Measurements from ENCODE around the gene RFFL.

DNA sequence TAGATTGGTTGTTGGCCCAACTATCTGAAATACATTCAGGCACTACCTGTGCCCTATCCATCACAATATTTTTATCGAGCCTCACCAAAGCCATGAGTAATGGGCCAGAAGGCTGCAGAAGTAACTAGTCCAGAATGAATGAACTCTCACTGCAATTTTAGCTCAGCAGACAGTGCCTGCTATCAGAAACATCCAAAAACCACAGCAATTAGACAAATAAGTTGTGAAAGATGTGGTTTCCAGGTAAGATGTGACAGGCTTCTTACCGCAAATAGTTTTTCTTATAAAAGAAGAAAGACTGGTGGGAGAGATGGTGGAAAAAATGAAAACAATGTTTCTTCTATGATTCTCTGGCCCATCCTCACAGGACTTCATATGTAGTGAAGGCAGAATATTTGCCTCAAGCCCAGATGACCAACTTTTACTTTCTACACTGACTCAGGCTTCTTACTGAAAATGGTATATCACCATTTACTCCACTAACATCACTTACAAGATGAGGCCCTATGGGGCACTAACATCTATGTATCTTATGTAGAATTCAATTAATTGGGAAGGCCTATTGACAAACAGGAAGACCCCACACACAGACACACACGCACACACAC is 9.8 kb upstream of the RFFL start:
- no peak for TF ChIP-seq CEBPB (IDR thresholded peaks at IDR 0.05; ENCODE audit: low read depth, low read length)
- no peak for TF ChIP-seq CTCF (conservative IDR thresholded peaks at IDR 0.05; ENCODE audit: low read depth, low read length)
- TF ChIP-seq USF2 (IDR thresholded peaks at IDR 0.05; ENCODE audit: low read depth, low read length), result no peak
- TF ChIP-seq POLR2A (IDR thresholded peaks at IDR 0.05; ENCODE audit: low read depth, low read length), result no peak
- TF ChIP-seq RCOR1 (IDR thresholded peaks at IDR 0.05; ENCODE audit: insufficient replicate concordance, low read length), result no peak
- no peak for TF ChIP-seq ELK1 (IDR thresholded peaks at IDR 0.05; ENCODE audit: borderline replicate concordance, low read depth, low read length)
- no peak for TF ChIP-seq RAD21 (IDR thresholded peaks at IDR 0.05; ENCODE audit: low read length)
